Keratinocyte (primary cell): ENCODE measurements around the gene AHNAK. TPM values are rescaled to one million over a fixed set of nuclear protein-coding genes. Genes with fewer than 3 reads are reported as not detected.

Experiments
- DNase-seq: peaks from one replicate; pipeline ENCODE4 v3.0.0-alpha.2; 2011; ENCODE audit warnings: low read depth, missing footprints, low spot score
- FAIRE-seq: peaks from 2 replicates; lab custom pipeline; 2011; peaks lifted over from hg19 to GRCh38; lab: Jason Lieb, UNC
- H2AFZ ChIP-seq: 2 replicates; pipeline ENCODE4 v1.6.0; 2012; ENCODE audit warnings: low read length, control low read depth, inconsistent platforms; ENCODE audit not compliant: control insufficient read depth
- H3K27ac ChIP-seq: 2 replicates; pipeline ENCODE4 v1.5.1; 2011; ENCODE audit warnings: low read length; ENCODE audit not compliant: control insufficient read depth, insufficient read depth
- H3K27me3 ChIP-seq: 3 replicates; pipeline ENCODE4 v1.6.0; 2011; ENCODE audit warnings: low read length; ENCODE audit not compliant: control insufficient read depth, insufficient read depth; ENCODE audit errors: extremely low read depth
- H3K36me3 ChIP-seq, 2 experiments: 2 replicates in 1 of 2; 3 replicates in 1 of 2; pipeline ENCODE4 v1.5.1; 2011; ENCODE audit warnings: low read length in 2 of 2, mild to moderate bottlenecking in 1 of 2; ENCODE audit not compliant: control insufficient read depth in 2 of 2, insufficient read depth in 2 of 2; ENCODE audit errors: extremely low read depth in 1 of 2
- H3K4me1 ChIP-seq: 3 replicates; pipeline ENCODE4 v1.5.1; 2011; ENCODE audit warnings: low read length; ENCODE audit not compliant: control insufficient read depth, insufficient read depth; ENCODE audit errors: extremely low read depth
- H3K4me2 ChIP-seq: 3 replicates; pipeline ENCODE4 v1.6.0; 2011; ENCODE audit warnings: low read depth, low read length; ENCODE audit not compliant: control insufficient read depth, insufficient read depth; ENCODE audit errors: extremely low read depth
- H3K4me3 ChIP-seq, 3 experiments: fragments of 200-600 bp in 1 of 3; sonication (generic) in 1 of 3; 2 replicates in 2 of 3; 3 replicates in 1 of 3; pipeline ENCODE4 v1.5.1; 2011 to 2016; ENCODE audit warnings: low read length in 3 of 3, mild to moderate bottlenecking in 3 of 3, control low read depth in 2 of 3, inconsistent platforms in 1 of 3, low read depth in 1 of 3, mixed read lengths in 1 of 3, mixed run types in 1 of 3, moderate library complexity in 1 of 3; ENCODE audit not compliant: control insufficient read depth in 2 of 3, insufficient read depth in 2 of 3; ENCODE audit errors: extremely low read depth in 1 of 3
- H3K79me2 ChIP-seq: 2 replicates; pipeline ENCODE4 v1.6.0; 2012; ENCODE audit warnings: low read length; ENCODE audit not compliant: control insufficient read depth, insufficient read depth
- H3K9ac ChIP-seq: 3 replicates; pipeline ENCODE4 v1.6.0; 2011; ENCODE audit warnings: low read length; ENCODE audit not compliant: control insufficient read depth, insufficient read depth; ENCODE audit errors: extremely low read depth
- H3K9me1 ChIP-seq: 3 replicates; pipeline ENCODE4 v1.6.0; 2011; ENCODE audit warnings: low read length; ENCODE audit not compliant: control insufficient read depth, insufficient read depth; ENCODE audit errors: extremely low read depth
- H3K9me3 ChIP-seq: 2 replicates; pipeline ENCODE4 v1.5.1; 2012; ENCODE audit warnings: low read depth, low read length; ENCODE audit not compliant: control insufficient read depth
- H4K20me1 ChIP-seq: 3 replicates; pipeline ENCODE4 v1.6.0; 2011; ENCODE audit warnings: low read length; ENCODE audit not compliant: control insufficient read depth, insufficient read depth; ENCODE audit errors: extremely low read depth
- EZH2 ChIP-seq: IDR thresholded peaks from one replicate; pipeline ENCODE4 v1.6.1; 2012; ENCODE audit warnings: inconsistent platforms, mild to moderate bottlenecking, low read length, moderate library complexity
- dilution Hi-C: fragments of 300-500 bp; cut with MboI; formaldehyde crosslinking; loops from one replicate; pipeline ENCODE4 v1.7.0; 2020; ENCODE audit warnings: low sequenced_read_pairs; ENCODE audit not compliant: extremely low pct_ligation_motif_present
- polyA plus RNA-seq, 5 experiments: library from polyadenylated mRNA; depleted of rRNA in 3 of 5; stranded (reverse) in 3 of 5; stranded (forward) in 1 of 5; unstranded in 1 of 5; fragments of >200 nt; gene quantifications; 1 replicate in 1 of 5; 2 replicates in 3 of 5; 3 replicates in 1 of 5; pipeline versions ENCODE4 v1.2.1 to v1.2.3, GENCODE V29; 2011 to 2012; ENCODE audit warnings: missing spikeins in 2 of 5, low read depth in 1 of 5, low replicate concordance in 1 of 5
- TF ChIP-seq, protein P1 (sequence below), 3 experiments: IDR thresholded peaks in 1 of 3; conservative IDR thresholded peaks in 1 of 3; optimal IDR thresholded peaks in 1 of 3; 2 replicates in 2 of 3; 3 replicates in 1 of 3; pipeline versions ENCODE3 to v1.5.1; 2011; ENCODE audit warnings: low read length in 3 of 3, mild to moderate bottlenecking in 3 of 3, moderate library complexity in 2 of 3, control low read depth in 1 of 3, inconsistent platforms in 1 of 3; ENCODE audit not compliant: insufficient read depth in 2 of 3; ENCODE audit errors: extremely low read depth in 1 of 3

The AHNAK gene
- polyA plus RNA-seq, 1 donor (not counting 4 experiments of a cell fraction or from before 2014, with no cell fraction given) = 220 TPM

DNA sequence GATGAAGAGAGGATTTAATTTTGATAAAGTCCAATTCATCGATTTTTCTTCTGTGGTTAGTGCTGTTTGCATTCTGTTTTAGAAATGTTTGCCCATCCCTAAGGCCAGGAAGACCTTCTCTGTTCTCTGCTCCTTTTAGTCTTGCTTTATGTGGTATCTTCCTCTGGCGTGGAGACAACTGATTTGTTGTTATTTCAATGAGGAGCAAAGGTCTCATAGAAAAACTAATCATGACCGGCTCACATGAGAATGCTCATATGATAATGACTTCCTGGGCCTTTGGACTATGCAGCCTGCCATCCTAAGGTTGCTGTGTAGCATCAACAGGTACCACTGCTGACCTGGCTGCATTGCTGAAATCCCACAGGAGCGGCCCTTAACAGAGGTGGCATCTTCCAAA, 108.0 kb downstream of the AHNAK start:
- dilution Hi-C loops = no loop called here
- no peak for TF ChIP-seq EZH2
- TF ChIP-seq, protein P1, sequence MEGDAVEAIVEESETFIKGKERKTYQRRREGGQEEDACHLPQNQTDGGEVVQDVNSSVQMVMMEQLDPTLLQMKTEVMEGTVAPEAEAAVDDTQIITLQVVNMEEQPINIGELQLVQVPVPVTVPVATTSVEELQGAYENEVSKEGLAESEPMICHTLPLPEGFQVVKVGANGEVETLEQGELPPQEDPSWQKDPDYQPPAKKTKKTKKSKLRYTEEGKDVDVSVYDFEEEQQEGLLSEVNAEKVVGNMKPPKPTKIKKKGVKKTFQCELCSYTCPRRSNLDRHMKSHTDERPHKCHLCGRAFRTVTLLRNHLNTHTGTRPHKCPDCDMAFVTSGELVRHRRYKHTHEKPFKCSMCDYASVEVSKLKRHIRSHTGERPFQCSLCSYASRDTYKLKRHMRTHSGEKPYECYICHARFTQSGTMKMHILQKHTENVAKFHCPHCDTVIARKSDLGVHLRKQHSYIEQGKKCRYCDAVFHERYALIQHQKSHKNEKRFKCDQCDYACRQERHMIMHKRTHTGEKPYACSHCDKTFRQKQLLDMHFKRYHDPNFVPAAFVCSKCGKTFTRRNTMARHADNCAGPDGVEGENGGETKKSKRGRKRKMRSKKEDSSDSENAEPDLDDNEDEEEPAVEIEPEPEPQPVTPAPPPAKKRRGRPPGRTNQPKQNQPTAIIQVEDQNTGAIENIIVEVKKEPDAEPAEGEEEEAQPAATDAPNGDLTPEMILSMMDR (optimal IDR thresholded peaks at IDR 0.05 in 1 of 3, IDR thresholded peaks at IDR 0.05 in 1 of 3, conservative IDR thresholded peaks at IDR 0.05 in 1 of 3; ENCODE audit: extremely low read depth in 1 of 3, insufficient read depth in 2 of 3, low read length in 3 of 3) = no peak
- FAIRE-seq = no peak

DNA sequence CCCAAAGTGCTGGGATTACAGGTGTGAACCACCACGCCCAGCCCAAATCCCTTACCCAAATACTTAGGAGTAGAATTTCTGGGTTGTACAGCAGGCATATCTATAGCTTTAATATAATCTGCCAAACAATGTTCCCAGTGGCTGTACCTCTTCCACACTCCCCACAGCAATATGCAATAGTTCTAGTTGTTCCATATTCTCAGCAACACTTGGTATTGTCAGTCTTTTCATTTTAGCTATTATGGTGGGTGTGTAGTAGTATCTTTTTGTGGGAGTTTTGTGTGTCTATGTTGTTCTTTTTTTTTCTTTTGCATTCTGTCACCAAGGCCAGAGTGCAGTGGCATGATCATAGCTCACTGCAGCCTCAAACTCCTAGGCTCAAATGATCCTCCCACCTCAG, 109.0 kb downstream of the AHNAK start:
- Histone ChIP-seq H3K79me2 (no peaks in the 10 kb centered on the region), H4K20me1 (no peaks in the 10 kb centered on the region), H3K27me3 (no peaks in the 10 kb centered on the region), H3K9ac (no peak overlapping the region), H2AFZ (no peak overlapping the region), H3K4me1 (no peaks in the 10 kb centered on the region), H3K36me3 (no peaks in the 10 kb centered on the region), H3K4me3 (no peak overlapping the region), H3K9me3 (no peaks in the 10 kb centered on the region), H3K27ac (no peak overlapping the region), H3K9me1 (no peaks in the 10 kb centered on the region), H3K4me2 (no peak overlapping the region)
- TF ChIP-seq EZH2 = no peak
- TF ChIP-seq, protein P1 (optimal IDR thresholded peaks at IDR 0.05 in 1 of 3, IDR thresholded peaks at IDR 0.05 in 1 of 3, conservative IDR thresholded peaks at IDR 0.05 in 1 of 3; ENCODE audit: extremely low read depth in 1 of 3, insufficient read depth in 2 of 3, low read length in 3 of 3) = no peak
- no peak for FAIRE-seq
- dilution Hi-C loops = no loop called here
- no peak for DNase-seq

More for the DNA sequence above, 108.0 kb downstream of the AHNAK start:
- no peaks in the 10 kb centered on the region for H3K4me1 ChIP-seq
- H2AFZ ChIP-seq = no peak overlapping the region
- H3K4me2 ChIP-seq = no peak overlapping the region
- H3K36me3 ChIP-seq = no peaks in the 10 kb centered on the region
- H3K4me3 ChIP-seq = no peak overlapping the region
- no peaks in the 10 kb centered on the region for H3K27me3 ChIP-seq
- H3K79me2 ChIP-seq = no peaks in the 10 kb centered on the region
- no peak for DNase-seq
- no peak overlapping the region for H3K27ac ChIP-seq
- H4K20me1 ChIP-seq = no peaks in the 10 kb centered on the region
- H3K9ac ChIP-seq = no peak overlapping the region
- H3K9me1 ChIP-seq = no peaks in the 10 kb centered on the region
- no peaks in the 10 kb centered on the region for H3K9me3 ChIP-seq
